Amniotic stem cell (primary cell): ENCODE data around the gene SEC16A.

Source experiments
- DNase-seq: peaks from one replicate; lab custom pipeline; 2025; lab: John Stamatoyannopoulos, UW

The SEC16A gene

DNA sequence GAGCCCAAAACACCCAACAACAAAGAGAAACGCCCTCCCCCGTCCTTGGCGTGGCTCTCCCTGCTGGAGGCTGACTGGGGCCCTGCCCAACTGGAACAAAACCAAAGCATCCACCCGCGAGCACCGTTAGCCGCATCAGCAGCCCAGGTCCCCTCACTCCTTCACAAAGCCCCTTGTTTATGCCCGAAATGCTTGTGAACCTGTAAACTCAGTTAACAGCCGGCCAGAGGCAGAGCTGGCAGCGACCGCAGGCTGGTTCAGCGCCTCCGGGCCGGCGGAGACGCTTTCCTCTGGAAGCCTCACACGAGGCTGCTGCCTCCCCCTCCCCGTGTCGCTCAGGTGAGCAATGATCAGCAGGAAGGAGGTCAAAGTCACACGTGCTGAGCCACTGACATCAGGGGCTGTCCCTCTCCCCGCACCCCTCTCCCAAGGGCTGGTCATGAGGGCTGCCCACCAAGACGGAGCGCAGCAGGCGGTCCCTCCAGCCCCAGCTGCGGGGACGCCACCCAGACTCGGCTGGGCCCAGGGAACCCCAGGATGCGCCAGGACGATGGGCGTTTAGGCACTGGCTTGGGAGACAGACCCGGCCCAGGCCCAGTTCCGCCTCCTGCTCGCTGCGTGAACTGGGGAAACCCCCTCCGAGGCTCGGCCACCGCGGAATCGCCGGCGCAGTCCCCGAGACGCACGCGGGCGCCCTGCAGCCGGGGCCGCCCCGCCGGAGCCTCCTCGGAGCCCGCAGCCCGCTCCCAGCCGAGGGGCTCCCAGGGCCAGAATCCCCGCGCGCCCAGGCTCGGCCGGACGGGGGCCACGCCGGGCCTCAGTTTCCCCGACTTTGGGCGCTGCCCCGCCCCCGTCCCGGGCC lies 83.4 kb downstream of the SEC16A start:
- no peak for DNase-seq

DNA sequence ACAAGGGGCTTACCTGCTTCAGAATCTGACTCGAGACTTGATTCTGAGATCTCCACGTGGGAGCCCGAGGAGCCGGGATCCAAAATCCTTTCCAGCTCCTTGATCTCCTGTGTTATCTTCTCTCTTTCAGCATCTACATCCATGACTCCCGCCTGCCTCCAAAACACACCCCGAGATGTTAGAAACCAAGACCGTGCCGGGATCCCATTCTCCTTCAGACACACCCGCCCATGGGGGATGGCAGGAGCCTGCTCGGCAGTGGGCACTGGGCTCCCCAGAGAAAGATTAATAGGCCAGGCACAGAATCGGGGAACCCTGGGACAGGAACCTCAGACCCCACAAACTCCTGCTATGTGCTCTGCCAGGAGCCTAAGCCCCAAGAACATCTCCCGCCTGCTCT lies 84.6 kb downstream of the SEC16A start:
- DNase-seq = no peak

DNA sequence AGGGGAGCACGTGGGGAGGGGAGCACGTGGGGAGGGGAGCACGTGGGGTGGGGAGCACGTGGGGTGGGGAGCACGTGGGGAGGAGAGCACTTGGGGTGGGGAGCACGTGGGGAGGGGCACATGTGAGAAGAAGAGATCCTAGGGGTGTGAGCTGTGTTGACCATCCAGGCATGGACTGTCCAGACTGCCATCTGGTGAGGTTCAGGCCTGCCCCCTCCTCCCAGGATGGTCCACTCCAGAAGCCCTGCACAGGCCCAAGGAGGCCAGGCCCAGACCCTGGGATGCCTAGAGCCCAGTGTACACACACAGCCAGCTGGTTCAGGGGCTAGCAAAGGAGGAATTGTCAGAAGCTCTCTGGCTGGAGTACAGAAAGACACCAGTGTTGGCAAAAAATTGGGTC lies 85.2 kb downstream of the SEC16A start:
- DNase-seq = no peak

DNA sequence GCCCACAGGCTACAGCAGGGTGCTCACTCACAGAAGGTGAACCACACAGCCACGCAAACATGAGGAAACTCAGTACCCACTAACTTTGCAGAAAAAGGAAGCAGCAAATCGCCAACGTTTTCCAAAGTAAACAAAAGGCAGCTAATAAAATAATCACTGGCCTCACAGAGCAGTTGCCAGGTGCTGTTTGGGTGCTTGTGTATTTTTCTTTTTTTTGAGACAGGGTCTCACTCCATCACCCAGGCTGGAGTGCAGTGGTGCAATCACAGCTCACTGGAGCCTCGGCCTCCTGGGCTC lies 86.7 kb downstream of the SEC16A start:
- DNase-seq = no peak

DNA sequence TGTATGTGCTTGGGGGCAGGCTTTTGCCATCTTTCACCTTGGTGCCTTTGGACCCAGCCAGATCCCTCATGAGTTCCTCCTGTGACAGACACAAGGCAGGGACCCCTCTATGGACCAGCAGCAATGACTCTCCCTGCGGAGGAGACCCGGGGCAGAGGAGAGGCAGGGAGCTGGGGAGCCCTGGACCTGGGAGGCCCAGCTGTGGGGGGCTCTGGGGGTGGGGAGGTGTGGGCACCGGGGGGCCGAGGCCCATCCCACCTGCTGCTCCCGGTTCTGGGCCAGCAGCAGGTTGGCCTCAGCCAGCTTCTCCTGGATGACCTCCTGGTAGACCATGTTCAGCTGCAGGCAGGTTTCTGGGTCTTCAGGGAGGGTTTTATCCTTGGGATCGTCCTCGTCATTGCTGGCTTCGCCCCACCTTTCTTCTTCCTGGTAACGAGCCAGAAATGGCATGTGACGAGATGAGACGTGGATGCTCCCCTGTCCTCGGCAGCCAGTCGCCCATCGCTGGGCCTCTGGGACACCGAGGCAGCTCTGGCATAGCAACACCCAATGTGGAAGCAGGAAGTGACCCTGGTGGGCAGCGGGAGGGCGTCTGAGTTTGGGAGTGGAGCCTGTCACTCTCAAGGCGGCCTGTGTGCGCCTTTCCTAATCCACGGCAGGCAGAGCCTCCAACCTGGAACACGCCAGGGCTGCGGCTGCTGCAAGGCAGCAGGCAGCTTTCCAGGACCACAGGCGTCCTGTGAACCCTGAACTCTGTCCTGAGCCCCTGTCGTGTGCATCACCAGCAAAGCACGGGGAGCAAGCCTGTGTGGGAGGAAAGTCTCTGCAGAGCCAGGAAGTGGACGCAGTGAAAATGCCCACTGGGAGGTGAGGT lies 87.3 kb downstream of the SEC16A start:
- no peak for DNase-seq

DNA sequence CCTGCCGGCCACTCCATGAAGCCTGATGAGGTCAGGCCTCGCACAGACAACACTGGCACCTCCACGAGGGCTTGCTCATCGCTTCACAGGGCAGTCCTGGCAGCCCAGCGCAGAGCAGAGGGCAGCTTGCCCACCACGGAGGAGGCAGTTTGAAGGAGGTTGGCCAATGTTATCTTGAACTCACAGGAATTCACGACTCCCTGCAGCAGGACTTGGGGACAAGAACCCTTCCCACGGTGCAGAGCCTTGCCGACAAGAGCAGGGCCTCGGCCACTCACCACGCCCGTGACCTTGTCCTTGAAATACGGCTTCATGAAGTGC lies 87.9 kb downstream of the SEC16A start:
- DNase-seq = no peak

DNA sequence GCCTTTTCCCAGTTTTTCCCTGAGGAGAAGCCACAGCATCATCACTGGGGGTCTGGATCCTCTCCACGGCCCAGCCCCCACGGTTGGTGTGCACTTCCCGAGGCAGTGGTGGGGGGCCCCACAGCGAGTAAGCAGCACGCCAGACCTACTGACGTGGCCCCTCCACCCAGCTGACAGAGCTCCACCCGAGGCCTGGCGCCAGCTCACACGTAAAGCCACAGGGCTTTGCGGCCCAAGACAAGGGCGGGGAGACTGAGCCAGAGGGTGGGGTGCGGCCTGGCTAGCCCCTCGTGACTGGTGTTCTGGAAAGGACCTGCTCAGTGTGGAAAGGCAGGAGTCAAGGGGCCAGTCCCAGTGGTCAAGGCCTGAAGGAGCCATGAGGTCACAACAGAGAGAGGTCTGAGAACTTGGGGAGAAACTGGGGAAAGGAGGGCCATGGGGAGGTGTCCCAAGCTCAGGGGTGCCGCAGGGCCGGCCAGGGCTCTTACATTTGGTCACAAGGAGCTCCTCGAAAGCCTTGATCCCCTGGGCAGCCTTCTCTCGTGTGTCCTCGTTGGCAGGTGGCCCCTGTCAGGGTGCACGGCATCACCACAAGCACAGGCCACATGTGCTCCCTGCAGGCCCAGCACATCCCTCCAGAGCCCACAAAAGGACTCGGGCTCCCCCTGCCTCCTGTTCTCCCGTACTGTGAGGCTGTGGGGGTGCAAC lies 88.4 kb downstream of the SEC16A start:
- DNase-seq = no peak

DNA sequence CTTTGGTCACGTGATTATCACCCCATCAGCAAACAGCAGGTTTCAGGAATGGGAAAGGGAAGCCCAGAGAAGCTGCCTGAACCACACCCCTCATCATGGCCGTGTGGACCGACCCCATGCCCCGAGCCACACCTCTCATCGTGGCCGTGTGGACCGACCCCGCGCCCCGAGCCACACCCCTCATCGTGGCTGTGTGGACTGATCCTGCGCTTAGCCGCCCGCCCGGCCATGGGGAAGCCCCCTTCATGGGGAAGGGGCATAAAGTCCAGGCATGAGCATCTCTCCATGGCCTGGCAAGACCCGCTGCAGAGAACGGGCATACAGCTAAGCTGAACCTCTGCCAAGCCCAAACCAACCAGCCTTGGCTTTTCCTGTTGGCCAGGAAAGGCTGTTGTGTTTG lies 89.3 kb downstream of the SEC16A start:
- no peak for DNase-seq

DNA sequence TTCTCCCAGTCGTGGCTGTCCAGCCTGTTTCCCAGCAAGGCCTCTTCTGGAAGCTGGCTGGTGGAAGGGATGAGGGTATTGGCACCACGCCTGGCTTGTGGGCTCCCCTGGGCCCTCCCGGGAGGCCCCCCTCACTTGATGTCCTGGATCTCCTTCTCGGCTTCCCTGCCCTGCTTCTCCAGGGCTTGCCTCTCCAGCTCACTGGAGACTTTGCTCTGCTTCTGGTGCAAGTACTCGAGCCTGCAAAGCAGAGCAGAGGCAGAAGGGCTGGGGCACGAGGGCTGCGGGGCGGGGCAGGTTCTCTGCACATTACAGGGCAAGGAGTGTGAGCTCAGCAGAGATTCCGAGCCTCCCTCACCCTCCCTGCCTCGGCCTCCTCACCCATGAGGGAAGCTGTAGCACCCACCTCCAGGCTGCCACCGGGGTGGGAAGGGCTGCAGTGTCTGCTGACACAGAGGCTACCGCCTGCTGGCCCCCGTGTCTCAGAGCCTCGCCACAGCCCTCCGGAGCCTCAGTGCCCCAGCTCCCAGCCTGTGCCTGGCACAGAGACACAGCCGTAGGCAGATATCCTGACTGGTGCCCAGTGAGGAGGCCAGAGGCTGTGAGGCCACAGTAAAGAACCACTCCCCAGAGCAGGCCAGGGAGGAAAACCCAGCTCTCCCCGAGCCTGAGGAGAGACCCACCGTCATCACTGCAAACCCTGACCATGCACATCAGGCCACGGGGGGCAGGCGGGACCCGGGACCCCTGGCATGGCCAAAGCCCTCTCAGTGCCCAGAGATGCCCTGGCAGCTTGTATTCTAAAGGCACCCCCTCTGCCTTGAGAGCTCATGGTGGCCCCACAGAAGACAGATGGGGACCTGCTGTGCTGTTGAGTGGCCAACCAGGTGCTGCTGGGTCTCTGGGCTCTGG lies 90.0 kb downstream of the SEC16A start:
- no peak for DNase-seq

DNA sequence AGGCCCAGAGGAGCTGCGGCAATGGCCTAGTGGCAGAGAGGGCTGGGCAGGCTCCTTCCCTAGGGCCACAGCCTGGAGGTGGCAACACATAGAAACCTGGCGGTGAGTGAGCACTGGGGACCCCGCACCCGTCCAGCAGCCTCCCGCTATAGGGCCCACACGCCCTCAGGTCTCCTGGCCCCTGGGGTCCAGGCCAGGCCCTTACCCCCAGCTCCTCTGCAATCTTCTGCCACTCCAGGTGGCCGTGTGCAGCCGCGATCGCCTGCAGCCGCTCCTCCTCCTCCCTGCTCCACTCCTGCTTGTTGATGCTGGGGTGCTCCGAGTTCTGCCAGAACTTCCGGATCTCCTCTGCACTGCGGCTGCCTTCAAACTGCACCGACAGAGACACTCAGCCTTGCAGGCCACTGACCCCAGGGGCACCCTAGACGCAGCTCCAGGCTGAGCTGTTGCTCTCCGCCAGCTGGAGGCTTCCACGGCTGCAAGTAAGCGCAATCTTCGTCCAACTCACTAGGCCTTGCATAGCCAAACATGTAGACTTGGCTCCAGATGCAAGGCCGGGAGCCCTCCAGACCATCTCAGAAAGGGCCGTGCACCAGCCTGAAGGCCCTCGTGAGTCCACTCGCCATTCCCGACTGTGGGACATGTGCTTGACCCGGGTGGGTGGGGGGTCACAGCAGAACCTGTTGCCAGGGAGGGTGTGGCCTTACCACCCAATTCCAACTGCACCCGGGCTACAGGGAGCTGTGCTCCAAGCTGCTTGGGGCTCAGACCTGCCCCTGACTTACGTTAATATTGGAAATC lies 90.9 kb downstream of the SEC16A start:
- DNase-seq = no peak
